Eye (tissue), 1 donor: ENCODE measurements around the gene DIAPH2.
"Not testable (repeated sequence)": the region's sequence is repeated elsewhere in the genome, so short reads cannot be mapped to it uniquely, and the experiment has no call there.

ENCODE experiments used
- DNase-seq: peaks from one replicate; pipeline ENCODE4 v3.0.0-alpha.2; 2015

Gene DIAPH2

DNA sequence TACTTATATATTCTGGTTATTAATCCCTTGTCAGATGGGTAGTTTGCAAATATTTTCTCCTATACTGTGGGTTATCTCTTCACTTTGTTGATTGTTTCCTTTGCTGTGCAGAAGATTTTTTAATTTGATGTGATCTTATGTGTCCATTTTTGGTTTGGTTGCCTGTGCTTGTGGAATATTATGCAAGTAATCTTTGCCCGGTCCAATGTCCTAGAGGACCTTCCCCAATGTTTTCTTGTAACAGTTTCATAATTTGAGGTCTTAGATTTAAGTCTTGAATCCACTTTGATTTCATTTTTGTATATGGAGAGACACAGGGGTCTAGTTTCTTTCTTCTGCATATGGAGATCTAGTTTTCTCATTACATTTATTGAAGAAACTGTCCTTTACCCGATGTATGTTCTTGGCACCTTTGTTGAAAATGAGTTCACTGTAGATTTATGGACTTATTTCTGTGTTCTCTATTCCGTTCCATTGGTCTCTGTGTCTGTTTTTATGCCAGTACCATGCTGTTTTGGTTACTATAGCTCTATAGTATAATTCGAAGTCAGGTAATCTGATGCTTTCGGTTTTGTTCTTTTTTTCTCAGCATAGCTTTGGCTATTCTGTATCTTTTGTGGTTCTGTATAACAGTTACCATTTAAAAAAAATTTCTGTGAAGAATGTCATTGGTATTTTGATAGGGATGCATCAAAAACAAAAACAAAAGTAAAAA is 34.7 kb downstream of the DIAPH2 start:
- no peak for DNase-seq

DNA sequence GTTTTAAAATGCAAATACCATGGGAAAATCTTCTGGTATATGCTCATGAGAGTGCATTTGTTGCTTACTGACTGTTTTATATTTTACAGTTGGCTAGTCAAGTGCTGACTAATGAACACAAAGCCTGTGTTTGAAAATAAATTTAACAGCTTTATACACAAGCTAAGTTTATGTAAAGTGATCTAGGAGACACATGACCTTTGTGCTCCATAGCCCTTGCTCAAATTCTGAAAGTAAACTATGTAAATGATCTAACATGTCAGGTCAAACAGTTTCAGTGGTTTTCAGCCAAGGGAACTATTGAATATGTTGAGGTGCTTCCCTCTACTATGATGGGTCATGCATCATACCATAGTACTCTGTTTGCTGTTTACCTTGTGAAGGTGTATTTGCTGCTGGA is 36.7 kb downstream of the DIAPH2 start:
- DNase-seq = no peak

DNA sequence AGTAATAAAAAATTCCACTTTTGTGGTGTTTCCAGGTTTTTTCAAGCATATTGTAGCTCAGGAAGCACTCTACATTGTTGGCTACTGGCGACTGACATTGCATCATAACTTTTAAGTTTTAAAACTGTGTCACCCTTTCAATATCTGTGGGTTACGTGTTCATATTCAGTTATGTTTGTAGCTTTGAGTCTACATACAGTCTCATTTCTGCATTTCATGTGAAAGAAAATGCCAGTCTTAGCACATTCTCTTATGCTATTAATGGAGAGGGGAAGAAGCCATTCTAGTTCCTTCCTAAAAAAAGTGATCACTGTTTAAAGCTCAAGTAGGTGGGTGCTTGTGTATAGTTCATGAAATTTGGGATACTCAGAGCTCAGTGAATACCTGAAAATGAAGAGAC is 38.1 kb downstream of the DIAPH2 start:
- no peak for DNase-seq

DNA sequence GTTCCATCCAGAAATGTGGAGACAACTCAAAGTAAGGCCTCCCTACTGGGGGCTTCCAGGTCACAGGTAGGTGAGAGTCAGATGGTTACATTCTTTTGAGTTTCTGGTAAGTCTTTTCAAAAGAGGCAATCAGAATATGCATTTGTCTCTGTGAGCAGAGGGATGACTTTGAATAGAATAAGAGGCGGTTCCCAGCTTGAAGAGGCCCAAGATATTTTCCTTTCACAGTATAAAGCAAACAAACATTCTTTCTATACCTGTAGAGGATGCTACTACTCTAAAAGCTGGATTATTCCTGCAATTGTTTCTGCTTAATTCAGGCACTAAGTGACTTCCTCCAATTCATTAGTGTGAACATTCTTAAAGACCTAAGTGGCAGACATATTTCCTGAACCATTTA is 44.4 kb downstream of the DIAPH2 start:
- DNase-seq = no peak

DNA sequence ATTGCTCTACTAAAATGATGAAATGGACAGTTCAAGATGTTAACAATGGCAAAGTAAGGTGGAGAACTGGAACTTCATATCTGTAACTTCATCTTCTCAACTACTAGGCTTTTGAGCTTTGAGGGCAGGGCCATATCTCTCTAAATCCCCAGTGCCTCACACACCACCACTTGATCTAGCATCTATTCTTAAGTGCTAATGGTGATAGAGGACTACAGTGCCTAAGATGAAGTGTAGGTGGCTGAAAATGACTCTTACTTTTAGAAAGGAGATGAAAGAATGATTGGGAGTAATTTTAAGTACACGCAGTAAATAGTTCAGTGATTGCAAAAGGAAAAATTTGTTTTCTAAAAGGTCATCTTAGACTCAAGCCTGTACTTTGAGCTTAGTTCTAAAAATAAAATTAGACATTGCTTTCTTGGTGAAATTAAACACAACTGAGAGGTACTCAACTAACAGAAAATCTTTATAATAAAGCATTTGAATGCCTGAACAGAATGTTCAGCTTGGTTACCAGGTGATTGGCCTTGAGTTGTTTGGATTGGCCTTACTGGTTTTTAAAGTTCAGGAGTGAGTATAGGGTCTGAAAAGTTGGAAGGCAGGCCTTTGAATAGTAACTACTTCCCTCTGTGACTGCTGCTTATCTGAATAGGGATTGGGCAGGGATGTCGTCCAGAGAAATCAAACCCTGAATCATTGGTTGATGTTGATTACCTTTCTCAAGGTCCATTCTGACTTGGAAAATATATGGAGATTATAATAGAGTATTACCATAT is 45.4 kb downstream of the DIAPH2 start:
- DNase-seq = no peak

DNA sequence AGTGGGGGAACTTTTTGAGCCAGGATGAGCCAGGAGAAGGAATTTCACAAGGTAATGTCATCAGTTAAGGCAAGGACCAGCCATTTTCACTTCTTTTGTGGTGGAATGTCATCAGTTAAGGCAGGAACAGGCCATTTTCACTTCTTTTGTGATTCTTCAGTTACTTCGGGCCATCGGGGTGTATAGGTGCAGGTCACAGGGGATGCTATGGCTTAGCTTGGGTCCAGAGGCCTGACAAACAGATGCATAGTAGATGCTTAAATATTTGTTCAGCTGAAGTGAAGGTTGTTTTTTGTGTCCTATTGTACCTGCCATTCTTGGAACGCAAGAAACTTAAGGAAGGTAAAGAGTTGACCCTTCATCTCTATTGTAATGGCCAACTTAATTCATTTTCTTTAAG is 46.4 kb downstream of the DIAPH2 start:
- DNase-seq = not testable (repeated sequence)

DNA sequence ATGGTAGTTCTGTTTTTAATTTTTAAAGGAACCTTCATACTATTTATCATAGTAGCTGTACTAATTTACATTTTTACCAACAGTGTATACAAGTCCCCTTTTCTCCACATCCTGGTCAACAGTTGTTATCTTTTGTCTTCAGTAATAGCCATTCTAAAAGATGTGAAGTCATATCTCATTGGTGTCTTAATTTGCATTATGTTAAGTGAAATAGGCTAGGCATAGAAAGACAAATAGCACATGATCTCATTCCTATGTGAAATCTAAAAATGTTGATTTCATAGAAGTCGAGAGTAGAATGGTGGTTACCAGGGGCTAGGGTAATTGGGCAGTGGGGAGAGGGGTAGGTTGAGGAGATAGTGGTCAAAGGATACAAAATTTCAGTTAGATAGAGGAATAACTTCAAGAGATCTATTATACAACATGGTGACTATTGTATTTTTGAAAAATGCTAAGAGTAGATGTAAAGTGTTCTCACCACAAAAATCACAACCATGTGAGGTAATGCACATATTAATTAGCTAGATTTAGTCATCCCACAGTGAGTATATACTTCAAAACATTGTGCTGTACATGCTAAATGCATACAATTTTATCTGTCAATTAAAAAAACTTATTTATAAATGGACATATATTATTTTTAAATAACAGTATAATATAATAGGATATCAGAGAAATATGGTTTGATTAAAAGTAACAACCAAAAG is 58.9 kb downstream of the DIAPH2 start:
- DNase-seq = no peak

DNA sequence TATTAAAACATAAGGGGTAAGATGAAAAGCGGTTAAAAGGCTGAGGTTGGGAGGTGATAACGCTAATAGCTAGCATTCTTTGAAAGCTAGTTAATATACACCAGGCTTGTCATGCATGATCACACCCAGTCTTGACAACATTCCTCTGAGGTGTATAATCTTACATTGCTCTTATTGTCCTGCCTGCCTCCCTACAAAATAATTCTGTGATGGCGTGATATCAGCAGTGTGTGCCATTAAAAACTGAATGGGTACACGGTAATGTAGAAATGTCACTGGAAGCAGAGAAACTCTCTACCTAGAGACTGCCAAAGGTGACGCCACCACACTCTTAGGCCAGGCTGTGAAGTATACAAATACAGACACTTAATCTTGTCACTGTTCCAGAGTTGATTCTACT is 68.1 kb downstream of the DIAPH2 start:
- no peak for DNase-seq

DNA sequence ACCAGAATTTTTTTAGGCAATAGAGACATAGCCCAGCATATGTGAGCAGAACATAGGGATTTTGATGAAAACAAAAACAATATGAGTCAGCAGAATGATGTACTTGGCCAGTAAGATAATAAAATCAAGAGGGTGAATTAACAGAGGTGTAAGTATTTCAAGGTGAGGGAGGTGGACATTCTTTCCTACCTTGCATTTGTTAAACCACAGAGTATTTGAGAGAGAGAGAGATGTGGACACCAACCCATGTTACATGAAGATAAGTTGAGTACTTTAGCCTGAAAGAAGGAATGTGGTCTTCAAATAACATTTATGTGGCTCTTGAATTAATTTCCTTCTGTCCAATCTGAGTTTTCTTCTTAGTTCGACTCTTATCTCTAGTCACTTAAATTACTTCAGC is 68.6 kb downstream of the DIAPH2 start:
- DNase-seq = no peak

DNA sequence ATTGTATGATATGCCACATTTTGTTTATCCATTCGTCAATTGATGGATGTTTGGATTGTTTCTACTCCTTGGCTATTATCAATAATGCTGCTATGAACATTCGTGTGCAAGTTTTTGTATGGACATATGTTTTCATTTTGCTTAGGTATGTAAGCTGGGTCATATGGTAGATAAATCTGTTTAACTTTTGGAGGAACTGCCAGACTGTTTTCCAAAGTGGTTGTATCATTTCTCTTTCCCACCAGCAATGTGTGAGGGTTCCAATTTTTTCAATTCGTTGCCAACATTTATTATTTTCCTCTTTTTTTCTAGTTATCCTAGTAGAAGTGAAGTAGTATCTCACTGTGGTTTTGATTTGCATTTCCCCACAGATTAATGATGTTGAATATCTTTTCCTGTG is 71.8 kb downstream of the DIAPH2 start:
- no peak for DNase-seq

DNA sequence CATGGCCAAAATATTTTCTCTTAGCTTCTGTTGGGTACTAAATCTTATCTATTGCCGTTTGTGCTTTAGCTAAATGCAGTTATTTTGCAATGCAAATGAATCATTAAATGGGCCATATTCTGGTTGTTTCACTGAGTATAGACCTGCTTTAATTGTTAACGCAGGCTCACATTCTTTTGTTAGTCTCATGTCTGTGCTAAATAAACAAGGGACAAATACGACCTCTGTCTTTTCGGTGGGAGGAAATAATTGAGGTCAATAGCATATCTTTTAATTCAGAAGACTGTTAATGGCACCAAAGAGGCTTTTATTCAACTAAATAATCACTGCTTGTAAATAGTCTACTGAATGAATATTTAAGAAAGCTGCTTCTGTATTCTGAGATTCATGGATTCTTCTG is 76.9 kb downstream of the DIAPH2 start:
- no peak for DNase-seq

DNA sequence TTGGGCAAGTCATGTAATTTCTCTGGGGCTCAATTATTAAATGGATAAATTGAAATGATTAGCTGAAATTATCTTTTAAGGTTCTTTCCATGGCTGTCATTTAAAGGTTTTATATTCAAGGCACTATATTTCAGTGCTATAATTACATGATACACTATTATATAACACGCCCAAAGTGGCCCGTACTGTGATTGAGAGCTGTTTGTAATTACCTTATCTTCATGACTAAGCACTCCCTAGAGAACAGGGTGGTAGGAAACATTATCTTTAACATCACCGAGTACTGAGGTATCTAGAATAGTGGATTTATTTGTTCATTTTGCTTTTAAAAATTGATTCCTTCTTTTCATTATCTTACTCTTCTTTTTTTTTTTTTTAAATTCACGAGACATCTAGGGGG is 79.0 kb downstream of the DIAPH2 start:
- DNase-seq = no peak

DNA sequence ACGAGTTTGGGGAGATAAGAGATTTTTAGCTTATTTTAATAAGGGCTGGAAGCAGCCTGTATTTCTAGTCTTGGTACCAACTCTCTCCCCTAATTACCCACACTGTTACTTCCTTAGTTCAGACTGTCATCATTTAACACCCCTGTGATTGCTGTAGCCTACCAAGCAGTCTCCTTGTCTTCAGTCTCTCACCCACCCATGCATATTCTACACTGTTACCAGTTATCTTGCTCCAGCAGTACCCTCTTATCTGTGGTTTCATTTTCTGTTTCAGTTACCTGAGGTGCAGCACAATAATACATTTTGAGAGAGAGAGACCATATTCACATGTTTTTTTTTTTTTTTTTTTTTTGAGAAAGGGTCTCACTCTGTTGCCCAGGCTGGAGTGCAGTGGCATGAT is 80.2 kb downstream of the DIAPH2 start:
- no peak for DNase-seq

DNA sequence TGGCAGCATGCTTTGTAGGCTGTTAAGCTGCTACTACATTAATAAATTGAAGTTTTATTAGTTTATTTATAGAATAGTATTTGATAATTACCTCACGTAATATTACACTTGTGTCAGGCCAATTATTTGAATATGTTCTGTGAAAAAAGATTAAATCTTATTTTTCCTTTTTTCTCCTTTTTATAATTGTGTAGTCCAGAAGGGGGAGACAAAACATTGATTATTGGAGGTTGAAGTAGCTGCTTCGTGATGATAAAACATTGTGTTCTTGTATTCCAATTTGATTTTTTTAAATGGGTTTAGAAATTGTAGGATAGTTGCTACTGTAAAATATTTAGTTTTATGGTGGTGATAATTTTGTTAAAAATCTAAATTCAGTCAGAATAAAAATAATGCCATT is 85.7 kb downstream of the DIAPH2 start:
- peak; percentile 40 for DNase-seq

DNA sequence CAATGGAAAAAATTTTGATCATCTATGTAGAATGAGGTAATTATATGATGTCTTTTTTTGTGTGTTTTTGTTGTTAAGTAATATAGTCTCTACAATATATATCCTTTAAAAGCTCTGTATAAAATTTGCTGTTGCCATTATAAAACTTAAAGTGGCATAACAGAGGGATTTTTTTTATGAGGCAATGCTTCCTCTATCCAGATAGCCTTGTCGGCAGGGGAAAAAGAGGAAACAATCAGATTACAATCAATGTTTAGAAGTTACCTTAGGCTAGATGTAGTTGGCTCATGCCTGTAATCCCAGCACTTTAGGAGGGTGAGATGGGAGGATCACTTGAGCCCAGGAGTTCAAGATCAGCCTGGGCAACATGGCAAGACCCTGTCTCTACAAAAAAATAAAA is 86.8 kb downstream of the DIAPH2 start:
- no peak for DNase-seq

DNA sequence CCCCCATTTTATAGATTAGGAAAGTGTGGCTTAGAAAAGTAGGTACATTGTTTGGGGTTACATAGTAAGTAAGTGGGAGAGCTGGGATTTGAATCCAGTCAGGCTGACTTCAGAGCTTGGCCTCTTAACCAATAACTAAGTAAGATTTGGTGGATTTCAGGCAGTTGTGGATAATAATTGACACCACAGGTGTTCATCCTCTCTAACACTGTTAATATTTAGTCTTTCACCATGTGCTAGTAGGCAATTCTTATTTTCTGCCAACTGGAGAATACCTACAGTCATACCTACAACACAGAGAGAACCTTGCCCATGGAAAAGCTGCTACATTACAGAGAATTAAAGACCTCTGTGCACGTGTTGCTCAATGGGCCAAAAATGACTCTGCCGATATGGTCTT is 89.5 kb downstream of the DIAPH2 start:
- DNase-seq = no peak

DNA sequence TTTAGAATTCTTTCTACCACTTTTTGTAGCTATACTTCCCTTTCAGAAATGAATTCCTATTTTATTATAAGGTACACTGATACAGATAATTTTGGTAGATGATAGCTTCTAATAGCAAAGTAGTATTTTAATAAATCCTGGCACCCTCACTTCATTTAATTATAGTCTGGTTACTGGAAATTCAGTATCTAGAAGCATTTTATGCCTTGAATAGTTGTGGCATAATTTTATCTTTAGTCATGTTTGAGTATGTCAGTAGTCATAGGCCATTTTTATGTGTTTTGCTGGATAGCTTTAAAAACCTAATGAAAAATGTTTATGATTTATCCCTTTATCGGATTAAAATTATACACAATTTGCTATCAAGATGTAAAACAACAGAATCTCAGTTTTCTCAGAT is 92.3 kb downstream of the DIAPH2 start:
- DNase-seq = no peak

DNA sequence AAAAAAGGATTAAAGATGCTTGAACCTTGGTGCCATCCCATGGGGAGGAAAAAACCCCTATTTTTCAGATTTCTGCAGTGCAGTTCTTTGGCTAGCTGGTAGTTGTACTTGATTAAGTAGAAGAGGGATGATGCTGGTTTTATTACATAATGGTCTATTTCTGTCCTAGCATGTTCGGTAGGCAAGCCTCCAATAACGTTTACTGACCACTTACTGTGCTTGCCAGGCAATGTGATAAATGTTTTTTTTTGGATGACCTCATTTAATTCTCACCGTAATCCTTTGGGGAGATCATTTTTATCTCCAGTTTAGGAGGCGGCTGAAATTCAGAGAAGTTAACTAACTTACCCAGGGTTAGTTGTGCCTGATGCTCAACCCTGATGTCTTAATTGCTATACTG is 106.9 kb downstream of the DIAPH2 start:
- no peak for DNase-seq

DNA sequence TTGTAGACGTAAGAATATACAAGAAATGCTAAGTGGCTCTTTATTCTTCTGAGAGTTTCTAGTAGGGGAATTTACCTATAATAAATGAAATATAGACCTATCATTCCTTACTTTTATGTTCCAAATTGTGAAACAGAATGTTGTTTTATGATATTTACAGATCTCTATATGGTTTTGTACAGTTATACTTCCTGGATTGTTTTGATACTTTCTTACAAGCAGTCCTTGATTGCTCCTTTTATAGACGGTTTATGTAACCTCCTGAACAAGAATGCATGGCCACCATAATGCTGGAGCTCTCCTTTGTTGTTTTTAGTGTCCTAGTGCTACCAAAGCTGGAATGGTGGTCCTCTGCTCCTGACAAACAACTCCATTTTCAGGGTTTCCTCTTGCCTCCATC is 107.4 kb downstream of the DIAPH2 start:
- DNase-seq = no peak

DNA sequence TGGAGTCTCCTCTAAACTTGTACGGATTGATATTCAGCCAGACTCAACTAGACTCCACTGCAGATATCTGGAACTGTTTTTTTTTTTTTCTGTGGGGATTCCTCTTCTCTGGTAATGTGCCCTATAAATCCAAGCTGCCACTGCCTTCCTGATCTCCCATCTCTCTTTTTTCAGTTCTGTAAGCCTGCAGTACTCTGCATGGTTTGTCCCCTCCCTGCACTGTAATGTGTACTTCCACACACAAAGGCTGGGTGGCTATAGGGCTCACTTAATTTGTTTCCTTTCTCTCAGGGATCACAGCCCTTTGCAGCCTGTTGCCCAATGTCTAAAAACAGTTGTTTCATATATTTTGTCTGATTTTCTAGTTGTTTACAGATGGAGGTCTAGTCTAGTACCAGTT is 114.3 kb downstream of the DIAPH2 start:
- DNase-seq = no peak

DNA sequence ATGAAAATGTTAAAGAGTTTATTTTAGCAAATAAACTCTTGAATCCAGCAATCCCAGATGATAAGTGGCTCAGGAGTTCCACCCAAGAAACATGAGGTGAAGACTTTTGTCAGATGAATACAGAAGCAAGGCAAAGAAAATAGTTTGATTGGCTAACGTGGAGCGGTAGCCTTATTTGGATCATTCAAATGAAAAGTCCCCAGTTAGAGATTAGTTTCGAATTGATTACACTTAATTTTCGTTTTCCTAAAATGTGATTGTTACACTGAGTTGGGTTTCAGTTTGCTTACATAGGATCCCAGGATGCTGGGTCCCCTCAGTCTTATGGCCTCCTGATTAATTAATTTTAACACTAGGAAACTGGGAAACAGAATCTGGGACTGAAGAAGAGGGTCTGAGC is 122.7 kb downstream of the DIAPH2 start:
- no peak for DNase-seq

DNA sequence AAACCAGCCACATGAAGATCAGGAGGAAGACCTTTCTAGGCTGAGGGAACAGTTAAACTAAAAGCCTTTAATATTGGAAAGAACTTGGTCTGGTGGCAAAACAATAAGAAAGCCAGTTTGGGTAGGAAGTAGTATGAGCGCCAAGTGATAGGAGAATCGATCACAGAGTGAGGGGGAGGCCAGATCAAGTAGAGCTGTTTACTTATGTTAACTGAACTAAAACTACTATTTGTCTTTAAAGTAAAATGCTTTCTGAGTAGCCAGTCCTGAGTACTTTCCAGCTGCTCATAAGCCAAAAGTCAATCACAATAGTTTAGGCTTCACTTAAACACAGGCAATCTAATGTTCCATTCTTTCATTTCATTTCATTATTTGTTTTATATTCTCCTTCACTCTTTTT is 136.3 kb downstream of the DIAPH2 start:
- no peak for DNase-seq

DNA sequence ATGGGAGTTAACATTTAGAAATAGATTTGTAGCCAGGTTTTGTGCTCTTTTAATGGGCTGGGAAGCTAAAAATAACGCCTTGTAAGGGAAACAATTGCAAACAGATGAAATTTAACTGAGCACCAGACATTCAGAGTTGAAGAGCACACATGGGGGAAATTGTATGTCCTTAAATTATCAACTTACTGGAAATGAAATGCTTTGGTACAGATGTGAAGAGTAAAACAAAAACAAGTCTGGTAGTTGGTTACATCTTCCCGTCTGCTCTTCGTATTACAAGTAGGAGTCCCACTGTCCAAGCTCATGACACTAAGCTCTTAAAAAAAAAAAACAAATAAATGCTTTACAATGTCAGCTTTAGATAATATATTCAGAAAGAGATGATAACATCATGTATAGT is 139.5 kb downstream of the DIAPH2 start:
- DNase-seq = no peak

DNA sequence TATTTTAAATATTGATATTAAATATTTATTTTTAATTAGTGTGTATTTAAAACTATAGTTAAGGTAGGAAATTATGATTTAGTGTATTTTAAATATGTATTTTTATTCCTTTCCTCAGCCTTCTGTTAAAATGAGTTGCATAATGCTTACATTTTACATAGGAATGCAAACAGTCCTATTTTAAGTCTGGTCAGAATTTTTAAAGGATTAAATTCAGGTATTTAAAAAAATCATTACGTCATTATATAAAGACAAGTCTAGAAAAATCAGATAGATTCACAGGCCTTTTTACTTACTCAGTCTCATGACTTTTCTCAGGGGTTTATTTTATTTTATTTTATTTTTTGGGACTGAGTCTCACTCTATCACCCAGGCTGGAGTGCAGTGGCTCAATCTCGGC is 148.7 kb downstream of the DIAPH2 start:
- DNase-seq = no peak
